Cardiac fibroblast (primary cell): ENCODE data around the gene SRGN.

Experiments used
- DNase-seq, 2 donors: peaks; one replicate each; pipeline versions ENCODE4 v3.0.0 to v3.0.0-alpha.2; 2010; ENCODE audit warnings: low read depth in 2 of 2
- H3K4me3 ChIP-seq, 2 donors: replicated peaks in 1 of 2; 1 replicate in 1 of 2; 2 replicates in 1 of 2; pipeline ENCODE4 v1.5.1; 2011; ENCODE audit warnings: low read depth in 2 of 2, low read length in 2 of 2, mild to moderate bottlenecking in 2 of 2, moderate library complexity in 1 of 2
- CTCF ChIP-seq: IDR thresholded peaks from one replicate; pipeline ENCODE4 v1.5.1; 2011; ENCODE audit warnings: low read depth, mild to moderate bottlenecking, low read length, inconsistent platforms

Gene SRGN

GRCh38 chr10:69070951-69071350, 17.0 kb upstream of the SRGN start:
- H3K4me3 ChIP-seq = no peak overlapping the region
- no peak for DNase-seq
- no peak for TF ChIP-seq CTCF

GRCh38 chr10:69071610-69072009, 16.3 kb upstream of the SRGN start:
- H3K4me3 ChIP-seq = no peak overlapping the region
- TF ChIP-seq CTCF = no peak
- no peak for DNase-seq

GRCh38 chr10:69073026-69073425, 14.9 kb upstream of the SRGN start:
- no peak for TF ChIP-seq CTCF
- no peak overlapping the region for H3K4me3 ChIP-seq
- DNase-seq = no peak

GRCh38 chr10:69073736-69074364, 14.1 kb upstream of the SRGN start:
- TF ChIP-seq CTCF = no peak
- DNase-seq = no peak
- H3K4me3 ChIP-seq = no peak overlapping the region

- no peak for TF ChIP-seq CTCF
- no peak overlapping the region for H3K4me3 ChIP-seq
- no peak for DNase-seq
These were observed 13.4 kb upstream of the SRGN start for GRCh38 chr10:69074532-69074931.

GRCh38 chr10:69075431-69075830, 12.5 kb upstream of the SRGN start:
- TF ChIP-seq CTCF = no peak
- H3K4me3 ChIP-seq = no peak overlapping the region
- DNase-seq = no peak

GRCh38 chr10:69078311-69078710, 9.6 kb upstream of the SRGN start:
- TF ChIP-seq CTCF = no peak
- DNase-seq = no peak
- no peak overlapping the region for H3K4me3 ChIP-seq
